Fibroblast of the aortic adventitia (primary cell): ENCODE results near the gene CRACDL. TPM values are rescaled to one million over a fixed set of nuclear protein-coding genes. Genes with fewer than 3 reads are reported as not detected.
"Not testable (repeated sequence)": the region's sequence is repeated elsewhere in the genome, so short reads cannot be mapped to it uniquely, and the experiment has no call there.

Experiments used
- DNase-seq: peaks from one replicate; pipeline ENCODE4 v3.0.0-alpha.2; 2010; ENCODE audit warnings: low read depth
- H3K4me3 ChIP-seq: 2 replicates; pipeline ENCODE4 v1.5.1; 2011; ENCODE audit warnings: low read depth, mild to moderate bottlenecking, control low read depth, low read length, moderate library complexity
- CTCF ChIP-seq: IDR thresholded peaks from 2 replicates; pipeline ENCODE4 v1.5.1; 2011; ENCODE audit warnings: mild to moderate bottlenecking, low read length, control low read depth, inconsistent platforms; ENCODE audit not compliant: insufficient read depth
- total RNA-seq: library from RNA; depleted of rRNA; stranded (reverse); fragments of >200 nt; gene quantifications from 2 replicates; pipeline ENCODE4 v1.2.3, GENCODE V29; 2012; ENCODE audit warnings: low replicate concordance

Gene CRACDL
- total RNA-seq, 1 donor, result not detected

GRCh38 chr2:98761267-98761781, 174.7 kb downstream of the CRACDL start:
- DNase-seq, result no peak
- no peak overlapping the region for H3K4me3 ChIP-seq
- TF ChIP-seq CTCF, result no peak

GRCh38 chr2:98759827-98760625, 176.0 kb downstream of the CRACDL start:
- H3K4me3 ChIP-seq, result no peak overlapping the region
- no peak for TF ChIP-seq CTCF
- DNase-seq, result no peak

- DNase-seq, result no peak
- no peak for TF ChIP-seq CTCF
- H3K4me3 ChIP-seq, result no peak overlapping the region
These were observed 176.7 kb downstream of the CRACDL start for GRCh38 chr2:98759338-98759737.

- peak; percentile 97 for DNase-seq
- H3K4me3 ChIP-seq, result no peak overlapping the region
- TF ChIP-seq CTCF, result peak; percentile 10
These were observed 178.1 kb downstream of the CRACDL start for GRCh38 chr2:98757904-98758421.

GRCh38 chr2:98753801-98754200, 182.2 kb downstream of the CRACDL start:
- no peak for DNase-seq
- H3K4me3 ChIP-seq, result no peak overlapping the region
- TF ChIP-seq CTCF, result no peak

DNA sequence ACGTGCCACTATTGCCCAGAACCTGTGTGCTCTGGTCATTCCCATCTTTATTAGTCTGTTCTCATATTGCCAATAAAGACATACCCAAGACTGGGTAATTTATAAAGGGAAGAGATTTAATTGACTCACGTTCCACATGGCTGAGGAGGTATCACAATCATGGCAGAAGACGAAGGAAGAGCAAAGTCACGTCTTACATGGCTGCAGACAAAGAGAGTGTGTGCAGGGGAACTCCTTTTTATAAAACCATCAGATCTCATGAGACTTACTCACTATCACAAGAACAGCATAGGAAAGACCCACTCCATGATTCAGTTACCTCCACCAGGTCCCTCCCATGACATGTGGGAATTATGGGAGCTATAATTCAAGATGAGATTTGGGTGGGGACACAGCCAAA, 183.3 kb downstream of the CRACDL start:
- H3K4me3 ChIP-seq, DNase-seq: not testable (repeated sequence)

GRCh38 chr2:98751748-98752147, 184.3 kb downstream of the CRACDL start:
- TF ChIP-seq CTCF, result no peak
- DNase-seq, result no peak
- H3K4me3 ChIP-seq, result no peak overlapping the region
